COR-L47 (cell line): ENCODE data around the gene C18orf54.
A peak's percentile ranks its signal among the peaks of the same experiment; 100 is the strongest.
"Not testable (repeated sequence)": the region's sequence is repeated elsewhere in the genome, so short reads cannot be mapped to it uniquely, and the experiment has no call there.

Source experiments
- DNase-seq: peaks from one replicate; lab custom pipeline; 2025; lab: John Stamatoyannopoulos, UW

The C18orf54 gene

GRCh38 chr18:54357660-54358494 is at the start of gene C18orf54, which contains the start of gene STARD6:
Gene C18orf54, plus strand, starts transcription at chr18:54357906. Its CDS starts 2,667 bp downstream, at chr18:54360573.
Gene STARD6, minus strand, starts transcription at chr18:54357858. Its CDS starts 3,285 bp downstream, at chr18:54354573.
- DNase-seq: peak; percentile 90

GRCh38 chr18:54309564-54309963 is 48.1 kb upstream of the C18orf54 start:
- DNase-seq: not testable (repeated sequence)

GRCh38 chr18:54316071-54316820 is 41.5 kb upstream of the C18orf54 start:
- no peak for DNase-seq

- no peak for DNase-seq
Observed at GRCh38 chr18:54323561-54323960, 34.1 kb upstream of the C18orf54 start.

- no peak for DNase-seq
Observed at GRCh38 chr18:54323970-54324369, 33.7 kb upstream of the C18orf54 start.

- DNase-seq: no peak
Observed at GRCh38 chr18:54327818-54328217, 29.9 kb upstream of the C18orf54 start.

GRCh38 chr18:54329787-54330186 is 27.9 kb upstream of the C18orf54 start:
- DNase-seq: no peak

- DNase-seq: no peak
Observed at GRCh38 chr18:54330768-54331548, 26.7 kb upstream of the C18orf54 start.

- no peak for DNase-seq
Observed at GRCh38 chr18:54335638-54336173, 22.0 kb upstream of the C18orf54 start.

- DNase-seq: no peak
Observed at GRCh38 chr18:54338230-54338629, 19.5 kb upstream of the C18orf54 start.

GRCh38 chr18:54351186-54351585 is 6.5 kb upstream of the C18orf54 start:
- no peak for DNase-seq

- DNase-seq: no peak
Observed at GRCh38 chr18:54357082-54357659, 535 bp upstream of the C18orf54 start.

- no peak for DNase-seq
Observed at GRCh38 chr18:54358495-54359040, 862 bp downstream of the C18orf54 start.

GRCh38 chr18:54359233-54359632 is 1.5 kb downstream of the C18orf54 start:
- DNase-seq: no peak

- no peak for DNase-seq
Observed at GRCh38 chr18:54360406-54360805, 2.7 kb downstream of the C18orf54 start.

GRCh38 chr18:54378057-54378456 is 20.4 kb downstream of the C18orf54 start:
- no peak for DNase-seq

- no peak for DNase-seq
Observed at GRCh38 chr18:54381640-54382039, 23.9 kb downstream of the C18orf54 start.

GRCh38 chr18:54382076-54382475 is 24.4 kb downstream of the C18orf54 start:
- DNase-seq: no peak

GRCh38 chr18:54382733-54383252 is 25.1 kb downstream of the C18orf54 start:
- DNase-seq: no peak

- DNase-seq: no peak
Observed at GRCh38 chr18:54386043-54386442, 28.3 kb downstream of the C18orf54 start.
